DMS114 treated with DMSO at 0.1 percent for 48 hours (cell line): ENCODE results near the gene REEP3.
"Not testable (repeated sequence)": the region's sequence is repeated elsewhere in the genome, so short reads cannot be mapped to it uniquely, and the experiment has no call there.

Experiments
- DNase-seq: peaks from one replicate; lab custom pipeline; 2025; ENCODE audit not compliant: unreplicated experiment; lab: John Stamatoyannopoulos, UW

Gene REEP3

GRCh38 chr10:63661347-63661746 is 140.1 kb downstream of the REEP3 start:
- DNase-seq, result no peak

GRCh38 chr10:63664341-63664885 is 143.2 kb downstream of the REEP3 start:
- no peak for DNase-seq

GRCh38 chr10:63665006-63665580 is 143.9 kb downstream of the REEP3 start:
- not testable (repeated sequence) for DNase-seq

GRCh38 chr10:63665670-63666134 is 144.5 kb downstream of the REEP3 start:
- DNase-seq, result no peak

GRCh38 chr10:63666836-63667383 is 145.7 kb downstream of the REEP3 start:
- no peak for DNase-seq

GRCh38 chr10:63667596-63668480 is 146.6 kb downstream of the REEP3 start:
- DNase-seq, result no peak

GRCh38 chr10:63670291-63670898 is 149.2 kb downstream of the REEP3 start:
- DNase-seq, result no peak

- no peak for DNase-seq
Measured at GRCh38 chr10:63671317-63671937, 150.2 kb downstream of the REEP3 start.

- DNase-seq, result no peak
Measured at GRCh38 chr10:63672491-63672890, 151.3 kb downstream of the REEP3 start.

GRCh38 chr10:63673246-63673645 is 152.0 kb downstream of the REEP3 start:
- DNase-seq, result no peak

GRCh38 chr10:63673846-63674245 is 152.6 kb downstream of the REEP3 start:
- no peak for DNase-seq
